GM23338 (cell line): Measurements from ENCODE around the gene SMTNL1. TPM values are rescaled to one million over a fixed set of nuclear protein-coding genes. Genes with fewer than 3 reads are reported as not detected.
A peak's percentile ranks its signal among the peaks of the same experiment; 100 is the strongest.

ENCODE experiments used
- ATAC-seq: fragments of 200-7000 bp; cut with Tn5 transposase; 3 replicates; pipeline ENCODE4 v1.9.1; 2020
- DNase-seq: peaks from one replicate; pipeline ENCODE4 v3.0.0-alpha.2; 2015; ENCODE audit warnings: low spot score
- H2AFZ ChIP-seq: fragments of 200-600 bp; sonication (generic); 2 replicates; pipeline ENCODE4 v1.8.0; 2016; ENCODE audit warnings: antibody characterized with exemption, mild to moderate bottlenecking, moderate library complexity
- H3F3A ChIP-seq: fragments of 200-600 bp; sonication (generic); replicated peaks from 2 replicates; pipeline ENCODE4 v1.8.0; 2017; ENCODE audit warnings: antibody characterized with exemption, mixed run types, low read depth
- H3K27ac ChIP-seq: fragments of 200-600 bp; sonication (generic); 2 replicates; pipeline ENCODE4 v1.6.1; 2016; ENCODE audit warnings: low read depth
- H3K27me3 ChIP-seq: fragments of 200-600 bp; sonication (generic); 2 replicates; pipeline ENCODE4 v1.8.0; 2016; ENCODE audit warnings: mild to moderate bottlenecking, mixed run types, moderate library complexity; ENCODE audit not compliant: insufficient read depth
- H3K36me3 ChIP-seq: fragments of 200-600 bp; sonication (generic); 2 replicates; pipeline ENCODE4 v1.8.0; 2016; ENCODE audit warnings: mild to moderate bottlenecking; ENCODE audit not compliant: insufficient read depth
- H3K4me1 ChIP-seq: fragments of 200-600 bp; sonication (generic); 2 replicates; pipeline ENCODE4 v1.8.0; 2016; ENCODE audit warnings: mild to moderate bottlenecking, moderate library complexity; ENCODE audit not compliant: insufficient read depth
- H3K4me2 ChIP-seq: fragments of 200-600 bp; sonication (generic); 2 replicates; pipeline ENCODE4 v1.7.1; 2017; ENCODE audit warnings: mixed run types
- H3K4me3 ChIP-seq: fragments of 200-600 bp; sonication (generic); 2 replicates; pipeline ENCODE4 v1.6.1; 2016; ENCODE audit warnings: mixed run types
- H3K79me2 ChIP-seq: fragments of 200-600 bp; sonication (generic); replicated peaks from 2 replicates; pipeline ENCODE4 v1.8.0; 2017; ENCODE audit warnings: mild to moderate bottlenecking; ENCODE audit not compliant: insufficient read depth
- H3K9me2 ChIP-seq: fragments of 200-600 bp; sonication (generic); 2 replicates; pipeline ENCODE4 v1.8.0; 2017; ENCODE audit not compliant: insufficient read depth
- H4K20me1 ChIP-seq: fragments of 200-600 bp; sonication (generic); replicated peaks from 2 replicates; pipeline ENCODE4 v1.8.0; 2017; ENCODE audit warnings: mild to moderate bottlenecking; ENCODE audit not compliant: insufficient read depth
- H3K27ac Mint-ChIP-seq: 2 replicates; pipeline ENCODE4 v1.8.0; 2020; ENCODE audit warnings: inconsistent platforms, mild to moderate bottlenecking, moderate library complexity, mixed read lengths
- H3K27me3 Mint-ChIP-seq: 3 replicates; pipeline ENCODE4 v1.8.0; 2022; ENCODE audit warnings: low read depth, mild to moderate bottlenecking, moderate library complexity, mixed read lengths, inconsistent platforms; ENCODE audit not compliant: insufficient read depth, poor library complexity
- H3K36me3 Mint-ChIP-seq: 3 replicates; pipeline ENCODE4 v1.8.0; 2021; ENCODE audit warnings: low read depth, mild to moderate bottlenecking, inconsistent platforms, moderate library complexity, mixed read lengths
- H3K4me1 Mint-ChIP-seq: 3 replicates; pipeline ENCODE4 v1.8.0; 2020; ENCODE audit warnings: mild to moderate bottlenecking, inconsistent platforms, mixed read lengths
- H3K4me3 Mint-ChIP-seq: 3 replicates; pipeline ENCODE4 v1.8.0; 2021; ENCODE audit warnings: moderate library complexity, mild to moderate bottlenecking, inconsistent platforms, mixed read lengths
- H3K9me3 Mint-ChIP-seq: 3 replicates; pipeline ENCODE4 v1.8.0; 2020; ENCODE audit warnings: moderate library complexity, mild to moderate bottlenecking, inconsistent platforms, mixed read lengths
- ETS1 ChIP-seq: IDR thresholded peaks from 2 replicates; pipeline ENCODE4 v1.6.1; 2016; ENCODE audit warnings: antibody characterized with exemption
- JUNB ChIP-seq: IDR thresholded peaks from one replicate; pipeline ENCODE4 v1.6.1; 2016; ENCODE audit warnings: antibody characterized with exemption; ENCODE audit not compliant: unreplicated experiment
- POLR2AphosphoS5 ChIP-seq: IDR thresholded peaks from 2 replicates; pipeline ENCODE4 v1.6.1; 2016; ENCODE audit warnings: antibody characterized with exemption, low read depth
- STAT1 ChIP-seq: IDR thresholded peaks from one replicate; pipeline ENCODE4 v1.6.1; 2016; ENCODE audit warnings: antibody characterized with exemption; ENCODE audit not compliant: unreplicated experiment
- ZNF114 ChIP-seq: fragments of 250-450 bp; sonication (Bioruptor Pico); IDR thresholded peaks from 2 replicates; pipeline ENCODE4 v1.5.0; 2020; ENCODE audit warnings: mild to moderate bottlenecking, moderate library complexity
- ZNF331 ChIP-seq: fragments of 250-450 bp; sonication (Bioruptor Pico); IDR thresholded peaks from 2 replicates; pipeline ENCODE4 v1.5.0; 2020; ENCODE audit warnings: low read depth, mild to moderate bottlenecking, moderate library complexity
- polyA plus RNA-seq: library from polyadenylated mRNA; unstranded; fragments of >200 nt; fragmentation: Nextera tagmentation; extraction: Ambion mirVana; gene quantifications from 2 replicates; pipeline ENCODE4 v1.2.1, GENCODE V29; 2016
- total RNA-seq: library from RNA; depleted of rRNA; stranded (reverse); fragments of >200 nt; shearing (Covaris generic); gene quantifications from 2 replicates; pipeline ENCODE4 v1.2.3, GENCODE V29; 2014
- TF ChIP-seq, protein P1 (sequence below): fragments of 250-450 bp; sonication (Bioruptor Pico); IDR thresholded peaks from 2 replicates; pipeline ENCODE4 v1.5.0; 2020; ENCODE audit warnings: mild to moderate bottlenecking, moderate library complexity
- TF ChIP-seq, protein P2 (sequence below): IDR thresholded peaks from one replicate; pipeline ENCODE4 v1.6.1; 2018; ENCODE audit warnings: antibody characterized with exemption; ENCODE audit not compliant: unreplicated experiment

SMTNL1 gene
- total and polyA plus RNA-seq, 2 experiments from 2014 or later, result 0.31 to 0.70 TPM

DNA sequence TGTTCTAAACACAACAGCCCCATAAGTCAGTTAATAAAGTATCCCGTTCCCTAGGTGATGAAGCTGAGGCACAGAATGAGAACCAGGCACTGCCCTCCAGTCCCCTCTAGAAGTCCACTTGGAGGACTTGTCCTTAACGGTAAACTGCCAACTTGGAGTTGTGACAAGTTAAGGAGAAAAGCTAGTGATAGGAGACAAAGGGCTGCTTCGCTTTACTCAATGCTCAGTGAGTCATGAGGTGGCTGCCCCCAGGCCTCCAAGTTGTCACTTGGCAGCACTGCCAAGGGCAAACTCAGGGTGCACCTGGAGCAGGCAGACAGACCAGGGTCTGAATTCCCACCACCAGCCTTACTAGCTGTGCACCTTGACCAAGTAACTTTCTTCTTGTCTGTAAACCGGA, 35.4 kb upstream of the SMTNL1 start:
- no peak for ATAC-seq
- no peaks in the 10 kb centered on the region for H3K36me3 ChIP-seq
- H3K4me3 ChIP-seq, result no peak overlapping the region
- peaks cover 31% of the 10 kb centered on the region for H3K4me1 ChIP-seq
- Mint-ChIP-seq H3K36me3 (peaks cover 56% of the 10 kb centered on the region), H3K4me3 (no peak overlapping the region), H3K9me3 (no peaks in the 10 kb centered on the region), H3K27me3 (peaks cover 16% of the 10 kb centered on the region), H3K27ac (peak overlapping the region; percentile 74; the same call in 1 of the 2 replicates), H3K4me1 (peaks cover 50% of the 10 kb centered on the region)
- peaks cover 28% of the 10 kb centered on the region for H3K79me2 ChIP-seq
- H3K9me2 ChIP-seq, result no peaks in the 10 kb centered on the region
- peaks cover 15% of the 10 kb centered on the region for H4K20me1 ChIP-seq
- no peak overlapping the region for H2AFZ ChIP-seq
- no peak overlapping the region for H3K27ac ChIP-seq
- TF ChIP-seq JUNB (no peak), POLR2AphosphoS5 (no peak), ZNF114 (no peak), ZNF331 (CRISPR knock-in tag) (no peak), STAT1 (no peak), ETS1 (no peak)
- TF ChIP-seq, protein P1, sequence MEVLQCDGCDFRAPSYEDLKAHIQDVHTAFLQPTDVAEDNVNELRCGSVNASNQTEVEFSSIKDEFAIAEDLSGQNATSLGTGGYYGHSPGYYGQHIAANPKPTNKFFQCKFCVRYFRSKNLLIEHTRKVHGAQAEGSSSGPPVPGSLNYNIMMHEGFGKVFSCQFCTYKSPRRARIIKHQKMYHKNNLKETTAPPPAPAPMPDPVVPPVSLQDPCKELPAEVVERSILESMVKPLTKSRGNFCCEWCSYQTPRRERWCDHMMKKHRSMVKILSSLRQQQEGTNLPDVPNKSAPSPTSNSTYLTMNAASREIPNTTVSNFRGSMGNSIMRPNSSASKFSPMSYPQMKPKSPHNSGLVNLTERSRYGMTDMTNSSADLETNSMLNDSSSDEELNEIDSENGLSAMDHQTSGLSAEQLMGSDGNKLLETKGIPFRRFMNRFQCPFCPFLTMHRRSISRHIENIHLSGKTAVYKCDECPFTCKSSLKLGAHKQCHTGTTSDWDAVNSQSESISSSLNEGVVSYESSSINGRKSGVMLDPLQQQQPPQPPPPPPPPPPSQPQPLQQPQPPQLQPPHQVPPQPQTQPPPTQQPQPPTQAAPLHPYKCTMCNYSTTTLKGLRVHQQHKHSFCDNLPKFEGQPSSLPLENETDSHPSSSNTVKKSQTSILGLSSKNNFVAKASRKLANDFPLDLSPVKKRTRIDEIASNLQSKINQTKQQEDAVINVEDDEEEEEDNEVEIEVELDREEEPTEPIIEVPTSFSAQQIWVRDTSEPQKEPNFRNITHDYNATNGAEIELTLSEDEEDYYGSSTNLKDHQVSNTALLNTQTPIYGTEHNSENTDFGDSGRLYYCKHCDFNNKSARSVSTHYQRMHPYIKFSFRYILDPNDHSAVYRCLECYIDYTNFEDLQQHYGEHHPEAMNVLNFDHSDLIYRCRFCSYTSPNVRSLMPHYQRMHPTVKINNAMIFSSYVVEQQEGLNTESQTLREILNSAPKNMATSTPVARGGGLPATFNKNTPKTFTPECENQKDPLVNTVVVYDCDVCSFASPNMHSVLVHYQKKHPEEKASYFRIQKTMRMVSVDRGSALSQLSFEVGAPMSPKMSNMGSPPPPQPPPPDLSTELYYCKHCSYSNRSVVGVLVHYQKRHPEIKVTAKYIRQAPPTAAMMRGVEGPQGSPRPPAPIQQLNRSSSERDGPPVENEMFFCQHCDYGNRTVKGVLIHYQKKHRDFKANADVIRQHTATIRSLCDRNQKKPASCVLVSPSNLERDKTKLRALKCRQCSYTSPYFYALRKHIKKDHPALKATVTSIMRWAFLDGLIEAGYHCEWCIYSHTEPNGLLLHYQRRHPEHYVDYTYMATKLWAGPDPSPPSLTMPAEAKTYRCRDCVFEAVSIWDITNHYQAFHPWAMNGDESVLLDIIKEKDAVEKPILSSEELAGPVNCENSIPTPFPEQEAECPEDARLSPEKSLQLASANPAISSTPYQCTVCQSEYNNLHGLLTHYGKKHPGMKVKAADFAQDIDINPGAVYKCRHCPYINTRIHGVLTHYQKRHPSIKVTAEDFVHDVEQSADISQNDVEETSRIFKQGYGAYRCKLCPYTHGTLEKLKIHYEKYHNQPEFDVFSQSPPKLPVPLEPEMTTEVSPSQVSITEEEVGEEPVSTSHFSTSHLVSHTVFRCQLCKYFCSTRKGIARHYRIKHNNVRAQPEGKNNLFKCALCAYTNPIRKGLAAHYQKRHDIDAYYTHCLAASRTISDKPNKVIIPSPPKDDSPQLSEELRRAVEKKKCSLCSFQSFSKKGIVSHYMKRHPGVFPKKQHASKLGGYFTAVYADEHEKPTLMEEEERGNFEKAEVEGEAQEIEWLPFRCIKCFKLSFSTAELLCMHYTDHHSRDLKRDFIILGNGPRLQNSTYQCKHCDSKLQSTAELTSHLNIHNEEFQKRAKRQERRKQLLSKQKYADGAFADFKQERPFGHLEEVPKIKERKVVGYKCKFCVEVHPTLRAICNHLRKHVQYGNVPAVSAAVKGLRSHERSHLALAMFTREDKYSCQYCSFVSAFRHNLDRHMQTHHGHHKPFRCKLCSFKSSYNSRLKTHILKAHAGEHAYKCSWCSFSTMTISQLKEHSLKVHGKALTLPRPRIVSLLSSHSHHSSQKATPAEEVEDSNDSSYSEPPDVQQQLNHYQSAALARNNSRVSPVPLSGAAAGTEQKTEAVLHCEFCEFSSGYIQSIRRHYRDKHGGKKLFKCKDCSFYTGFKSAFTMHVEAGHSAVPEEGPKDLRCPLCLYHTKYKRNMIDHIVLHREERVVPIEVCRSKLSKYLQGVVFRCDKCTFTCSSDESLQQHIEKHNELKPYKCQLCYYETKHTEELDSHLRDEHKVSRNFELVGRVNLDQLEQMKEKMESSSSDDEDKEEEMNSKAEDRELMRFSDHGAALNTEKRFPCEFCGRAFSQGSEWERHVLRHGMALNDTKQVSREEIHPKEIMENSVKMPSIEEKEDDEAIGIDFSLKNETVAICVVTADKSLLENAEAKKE, result no peak
- TF ChIP-seq, protein P2, sequence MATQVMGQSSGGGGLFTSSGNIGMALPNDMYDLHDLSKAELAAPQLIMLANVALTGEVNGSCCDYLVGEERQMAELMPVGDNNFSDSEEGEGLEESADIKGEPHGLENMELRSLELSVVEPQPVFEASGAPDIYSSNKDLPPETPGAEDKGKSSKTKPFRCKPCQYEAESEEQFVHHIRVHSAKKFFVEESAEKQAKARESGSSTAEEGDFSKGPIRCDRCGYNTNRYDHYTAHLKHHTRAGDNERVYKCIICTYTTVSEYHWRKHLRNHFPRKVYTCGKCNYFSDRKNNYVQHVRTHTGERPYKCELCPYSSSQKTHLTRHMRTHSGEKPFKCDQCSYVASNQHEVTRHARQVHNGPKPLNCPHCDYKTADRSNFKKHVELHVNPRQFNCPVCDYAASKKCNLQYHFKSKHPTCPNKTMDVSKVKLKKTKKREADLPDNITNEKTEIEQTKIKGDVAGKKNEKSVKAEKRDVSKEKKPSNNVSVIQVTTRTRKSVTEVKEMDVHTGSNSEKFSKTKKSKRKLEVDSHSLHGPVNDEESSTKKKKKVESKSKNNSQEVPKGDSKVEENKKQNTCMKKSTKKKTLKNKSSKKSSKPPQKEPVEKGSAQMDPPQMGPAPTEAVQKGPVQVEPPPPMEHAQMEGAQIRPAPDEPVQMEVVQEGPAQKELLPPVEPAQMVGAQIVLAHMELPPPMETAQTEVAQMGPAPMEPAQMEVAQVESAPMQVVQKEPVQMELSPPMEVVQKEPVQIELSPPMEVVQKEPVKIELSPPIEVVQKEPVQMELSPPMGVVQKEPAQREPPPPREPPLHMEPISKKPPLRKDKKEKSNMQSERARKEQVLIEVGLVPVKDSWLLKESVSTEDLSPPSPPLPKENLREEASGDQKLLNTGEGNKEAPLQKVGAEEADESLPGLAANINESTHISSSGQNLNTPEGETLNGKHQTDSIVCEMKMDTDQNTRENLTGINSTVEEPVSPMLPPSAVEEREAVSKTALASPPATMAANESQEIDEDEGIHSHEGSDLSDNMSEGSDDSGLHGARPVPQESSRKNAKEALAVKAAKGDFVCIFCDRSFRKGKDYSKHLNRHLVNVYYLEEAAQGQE, result no peak
- no peak for DNase-seq
- H3K27me3 ChIP-seq, result no peaks in the 10 kb centered on the region
- H3K4me2 ChIP-seq, result no peak overlapping the region
- H3F3A ChIP-seq, result peaks cover 14% of the 10 kb centered on the region
